MM.1S (cell line): ENCODE measurements around the gene ADCYAP1R1.

ENCODE experiments used
- EZH2 ChIP-seq: fragments of 300-600 bp; sonication (generic); optimal IDR thresholded peaks from 2 replicates; pipeline ENCODE3; 2017; ENCODE audit warnings: low read depth, mild to moderate bottlenecking, antibody characterized with exemption, low read length, mixed read lengths
- EZH2phosphoT487 ChIP-seq: fragments of 300-600 bp; sonication (generic); IDR thresholded peaks from 2 replicates; pipeline ENCODE4 v1.6.1; 2018; ENCODE audit warnings: antibody characterized with exemption, low read length
- TF ChIP-seq, protein P1 (sequence below): fragments of 300-600 bp; sonication (generic); IDR thresholded peaks from 2 replicates; pipeline ENCODE4 v1.5.1; 2016; ENCODE audit warnings: antibody characterized with exemption, low read length, mixed read lengths

DNA sequence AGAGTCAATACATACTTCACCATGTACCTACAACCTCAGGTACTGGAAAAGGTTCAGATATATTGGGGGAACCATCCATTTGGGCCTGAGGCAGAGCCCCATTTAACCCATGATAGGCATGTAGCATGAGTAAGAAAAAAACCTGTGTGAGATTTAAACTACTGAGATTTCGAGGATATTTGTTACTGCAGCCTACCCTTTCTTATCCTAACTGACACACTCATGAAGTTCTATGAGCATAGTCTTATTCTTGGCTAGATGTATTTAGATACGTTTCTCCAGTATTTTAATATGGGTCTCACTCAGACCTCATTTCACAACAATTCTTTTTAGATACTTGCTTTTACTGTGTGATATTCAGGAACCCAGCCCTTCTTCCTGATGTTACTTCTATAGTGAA is 49.0 kb upstream of the ADCYAP1R1 start:
- TF ChIP-seq, protein P1, sequence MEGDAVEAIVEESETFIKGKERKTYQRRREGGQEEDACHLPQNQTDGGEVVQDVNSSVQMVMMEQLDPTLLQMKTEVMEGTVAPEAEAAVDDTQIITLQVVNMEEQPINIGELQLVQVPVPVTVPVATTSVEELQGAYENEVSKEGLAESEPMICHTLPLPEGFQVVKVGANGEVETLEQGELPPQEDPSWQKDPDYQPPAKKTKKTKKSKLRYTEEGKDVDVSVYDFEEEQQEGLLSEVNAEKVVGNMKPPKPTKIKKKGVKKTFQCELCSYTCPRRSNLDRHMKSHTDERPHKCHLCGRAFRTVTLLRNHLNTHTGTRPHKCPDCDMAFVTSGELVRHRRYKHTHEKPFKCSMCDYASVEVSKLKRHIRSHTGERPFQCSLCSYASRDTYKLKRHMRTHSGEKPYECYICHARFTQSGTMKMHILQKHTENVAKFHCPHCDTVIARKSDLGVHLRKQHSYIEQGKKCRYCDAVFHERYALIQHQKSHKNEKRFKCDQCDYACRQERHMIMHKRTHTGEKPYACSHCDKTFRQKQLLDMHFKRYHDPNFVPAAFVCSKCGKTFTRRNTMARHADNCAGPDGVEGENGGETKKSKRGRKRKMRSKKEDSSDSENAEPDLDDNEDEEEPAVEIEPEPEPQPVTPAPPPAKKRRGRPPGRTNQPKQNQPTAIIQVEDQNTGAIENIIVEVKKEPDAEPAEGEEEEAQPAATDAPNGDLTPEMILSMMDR: no peak
- no peak for TF ChIP-seq EZH2
- no peak for TF ChIP-seq EZH2phosphoT487
